CD4-positive, alpha-beta T cell treated with Interleukin-6 for 4 hours (primary cell): ENCODE measurements around the gene SLC41A2.
"Not testable (repeated sequence)": the region's sequence is repeated elsewhere in the genome, so short reads cannot be mapped to it uniquely, and the experiment has no call there.

Source experiments
- DNase-seq: peaks from one replicate; pipeline ENCODE4 v3.0.0-alpha.2; 2020; ENCODE audit warnings: mixed read lengths

Gene SLC41A2, protein sequence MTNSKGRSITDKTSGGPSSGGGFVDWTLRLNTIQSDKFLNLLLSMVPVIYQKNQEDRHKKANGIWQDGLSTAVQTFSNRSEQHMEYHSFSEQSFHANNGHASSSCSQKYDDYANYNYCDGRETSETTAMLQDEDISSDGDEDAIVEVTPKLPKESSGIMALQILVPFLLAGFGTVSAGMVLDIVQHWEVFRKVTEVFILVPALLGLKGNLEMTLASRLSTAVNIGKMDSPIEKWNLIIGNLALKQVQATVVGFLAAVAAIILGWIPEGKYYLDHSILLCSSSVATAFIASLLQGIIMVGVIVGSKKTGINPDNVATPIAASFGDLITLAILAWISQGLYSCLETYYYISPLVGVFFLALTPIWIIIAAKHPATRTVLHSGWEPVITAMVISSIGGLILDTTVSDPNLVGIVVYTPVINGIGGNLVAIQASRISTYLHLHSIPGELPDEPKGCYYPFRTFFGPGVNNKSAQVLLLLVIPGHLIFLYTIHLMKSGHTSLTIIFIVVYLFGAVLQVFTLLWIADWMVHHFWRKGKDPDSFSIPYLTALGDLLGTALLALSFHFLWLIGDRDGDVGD

DNA sequence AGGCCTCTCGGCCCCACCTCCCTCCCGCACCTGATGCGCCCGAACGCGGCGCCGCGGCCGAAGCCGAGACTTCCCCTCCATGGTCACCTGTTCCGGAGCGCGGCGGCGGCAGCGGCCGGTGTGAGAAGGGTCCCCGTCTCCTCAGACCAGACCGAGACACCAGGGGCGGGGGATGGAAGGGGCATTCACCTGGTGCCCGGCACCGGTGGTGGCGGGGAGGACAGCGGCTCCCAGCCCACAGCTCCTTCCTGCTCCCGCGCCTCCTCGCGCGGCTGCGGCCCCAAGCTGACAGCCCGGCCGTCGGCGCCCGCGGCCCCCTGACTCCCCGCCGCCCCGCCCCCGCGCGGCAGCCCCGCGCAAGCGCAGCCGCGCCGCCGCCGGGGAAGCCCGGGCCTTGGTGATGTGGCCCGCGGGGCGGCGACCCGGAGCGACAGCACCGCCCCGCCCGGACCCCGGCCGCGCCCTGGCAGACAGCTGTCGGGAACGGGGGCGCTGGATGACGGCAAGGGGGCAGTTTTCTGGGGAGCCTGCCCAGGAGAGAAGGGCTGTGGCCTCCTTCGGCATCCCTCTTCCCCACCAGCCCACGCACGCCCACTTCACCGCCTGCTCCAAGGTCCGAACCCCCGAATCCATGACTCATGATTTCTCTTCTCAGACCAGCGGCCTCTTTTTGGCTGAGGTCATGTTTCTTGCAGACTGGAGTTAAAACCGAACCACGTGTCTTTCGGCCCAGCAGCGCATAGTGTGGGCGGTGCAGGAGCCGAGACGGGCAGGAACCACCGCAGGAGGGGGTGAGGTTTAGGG, at the start of gene SLC41A2:
Gene SLC41A2 (minus strand): TSS at position 290 of the 804 bp plus-strand sequence. CDS start 29,763 bp downstream, outside the sequence.
- DNase-seq = peak; percentile 84

DNA sequence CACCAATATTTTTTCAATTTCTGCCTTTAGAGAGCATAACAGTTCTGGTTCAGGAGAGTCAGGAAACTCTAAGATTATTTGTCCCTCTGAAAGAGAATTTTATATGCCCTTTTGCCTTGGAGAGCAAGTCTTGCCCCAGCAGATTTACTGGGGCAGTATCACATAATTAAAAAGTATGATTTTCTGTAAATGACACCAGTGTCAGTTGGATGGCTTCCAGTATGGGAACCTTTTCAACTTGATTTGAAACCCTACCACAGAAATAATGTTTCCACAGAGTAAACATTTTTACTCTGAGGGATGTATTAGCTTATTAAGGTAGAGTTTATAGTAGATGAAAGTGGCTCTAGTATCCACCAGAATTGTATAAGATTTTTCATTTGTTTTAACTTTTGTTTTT, 43.4 kb upstream of the SLC41A2 start:
- DNase-seq = no peak

DNA sequence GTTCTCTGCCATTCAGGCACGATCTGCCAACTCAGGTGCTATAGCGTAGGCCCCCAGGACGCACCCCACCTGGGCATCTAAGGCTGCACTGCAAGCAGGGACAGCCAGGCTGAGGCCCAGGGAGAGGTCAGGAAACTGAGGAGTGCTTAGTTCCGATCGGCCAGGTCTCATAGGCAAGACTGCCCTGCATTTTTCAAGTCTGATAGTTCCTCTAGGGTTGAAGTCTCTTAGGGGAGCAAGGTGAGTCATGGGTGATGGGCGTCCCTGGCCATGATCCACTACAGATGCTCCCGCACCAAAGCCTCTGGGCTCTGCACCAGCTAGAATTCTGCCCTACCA, 41.2 kb upstream of the SLC41A2 start:
- DNase-seq = no peak

DNA sequence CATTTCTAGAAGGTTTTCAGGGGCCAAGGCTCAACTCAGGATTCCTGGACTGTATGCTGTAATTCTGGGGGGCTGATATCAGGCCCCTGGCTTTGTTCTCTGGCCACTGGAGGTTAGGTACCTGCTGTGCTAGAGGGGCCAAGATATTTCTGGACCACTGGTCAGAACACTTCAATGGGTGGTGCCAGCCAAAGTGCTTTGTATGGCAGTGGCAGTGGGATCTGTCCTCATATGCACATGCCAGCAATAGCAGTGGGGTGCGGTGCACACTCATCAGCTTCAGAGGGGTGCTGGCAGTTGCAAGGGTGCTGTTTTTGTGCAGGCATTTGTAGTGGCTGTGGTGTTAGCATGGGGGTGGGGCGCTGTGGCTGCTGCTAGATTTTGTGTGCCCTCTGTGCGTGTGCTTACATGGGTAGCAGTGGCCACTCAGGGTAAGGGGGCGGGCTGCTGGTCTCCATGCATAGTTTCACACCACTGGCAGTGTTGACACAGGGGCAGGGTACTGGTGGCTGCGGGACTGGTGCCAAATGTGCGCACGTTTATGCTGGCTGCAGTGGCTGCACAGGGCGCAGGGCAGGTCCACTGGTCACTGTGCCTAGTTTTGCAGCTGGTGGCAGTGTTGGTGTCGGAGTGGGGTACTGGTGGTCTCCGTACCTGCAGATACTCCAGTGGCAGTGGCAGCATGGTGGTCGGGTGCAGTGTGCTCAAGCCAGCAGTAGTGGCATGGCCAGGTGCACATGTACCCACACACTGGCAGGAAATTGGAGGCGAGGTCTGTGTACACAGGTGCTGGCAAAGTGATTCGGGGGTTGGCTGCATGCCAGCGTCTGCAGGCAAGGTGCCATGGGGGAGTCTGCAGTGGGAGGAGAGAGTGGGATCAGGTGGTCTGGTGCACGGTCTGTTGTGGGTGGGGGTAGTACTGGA, 40.6 kb upstream of the SLC41A2 start:
- no peak for DNase-seq

DNA sequence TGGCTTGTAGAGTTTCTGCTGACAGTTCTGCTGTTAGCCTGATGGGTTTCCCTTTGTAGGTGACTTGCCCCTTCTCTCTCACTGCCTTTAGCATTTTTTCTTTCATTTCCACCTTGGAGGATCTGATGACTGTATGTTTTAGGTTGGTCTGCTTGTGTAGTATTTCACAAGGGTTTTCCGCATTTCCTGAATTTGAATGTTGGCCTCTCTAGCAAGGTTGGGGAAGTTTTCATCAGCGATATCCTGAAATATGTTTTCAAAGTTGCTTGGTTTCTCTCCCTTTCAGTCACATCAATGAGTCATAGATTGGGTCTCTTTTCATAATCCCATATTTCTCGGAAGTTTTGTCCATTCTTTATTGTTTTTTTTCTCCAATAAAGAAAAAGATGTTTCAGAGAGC, 39.5 kb upstream of the SLC41A2 start:
- DNase-seq = no peak

DNA sequence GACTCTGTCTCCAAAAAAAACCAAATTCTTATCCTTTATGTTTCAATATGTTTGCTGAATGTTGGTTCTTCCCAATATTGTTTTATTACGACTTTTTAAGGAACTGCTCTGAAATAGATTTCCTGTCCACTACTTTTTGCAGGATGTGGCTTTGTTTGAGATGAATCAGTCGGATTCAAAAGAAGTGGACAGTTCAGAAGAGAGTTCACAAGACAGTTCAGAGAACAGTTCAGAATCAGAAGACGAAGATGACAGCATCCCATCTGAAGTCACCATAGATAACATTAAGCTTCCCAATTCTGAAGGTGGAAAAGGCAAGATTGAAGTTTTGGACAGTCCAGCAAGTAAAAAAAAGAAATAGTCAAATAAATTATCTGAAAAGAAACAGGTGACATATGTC, 36.2 kb upstream of the SLC41A2 start:
- DNase-seq = no peak

DNA sequence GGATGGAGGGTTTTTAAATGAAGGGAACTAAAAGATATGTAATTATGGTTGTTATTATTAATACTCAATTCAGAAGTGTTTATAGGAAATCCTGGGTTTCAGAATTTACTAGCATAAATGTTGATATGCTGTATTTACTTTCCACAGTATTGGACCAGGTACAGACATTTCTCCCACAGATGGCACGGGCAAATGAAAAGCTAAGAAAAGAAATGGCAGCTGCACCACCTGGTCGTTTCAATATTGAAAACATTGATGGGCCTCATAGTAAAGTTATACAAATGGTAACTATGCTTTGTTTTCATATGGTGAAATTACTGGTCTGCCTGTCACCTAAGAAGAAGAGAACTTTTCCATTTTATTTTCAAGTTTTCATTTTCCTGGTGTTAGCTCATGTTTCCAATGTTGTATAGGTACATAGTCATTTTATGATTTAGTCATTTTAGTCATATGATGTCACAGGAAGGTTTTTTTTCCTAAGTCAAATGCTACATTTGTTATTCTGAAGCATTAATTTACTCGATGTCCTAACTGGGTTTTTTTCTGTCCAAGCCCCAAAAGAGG, 33.6 kb upstream of the SLC41A2 start:
- no peak for DNase-seq

DNA sequence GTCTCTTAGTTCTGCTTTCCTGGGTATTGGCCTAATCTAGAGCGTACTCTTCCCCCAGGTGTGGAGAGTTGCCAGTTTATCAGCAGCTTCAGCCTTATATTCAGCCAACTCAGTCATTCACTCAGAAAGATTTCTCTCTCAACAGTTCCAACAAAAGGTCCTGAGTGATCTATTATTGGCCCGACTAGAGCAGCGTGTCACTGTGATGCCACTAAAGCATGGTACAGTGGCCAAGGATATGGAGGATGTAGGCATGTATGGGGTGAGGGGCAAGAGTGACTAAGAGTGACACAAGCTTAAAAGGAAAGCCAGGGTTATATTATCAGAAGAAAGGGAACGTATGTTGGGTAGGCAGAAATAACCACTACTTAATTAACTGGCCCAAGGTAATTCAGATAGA, 32.9 kb upstream of the SLC41A2 start:
- no peak for DNase-seq

DNA sequence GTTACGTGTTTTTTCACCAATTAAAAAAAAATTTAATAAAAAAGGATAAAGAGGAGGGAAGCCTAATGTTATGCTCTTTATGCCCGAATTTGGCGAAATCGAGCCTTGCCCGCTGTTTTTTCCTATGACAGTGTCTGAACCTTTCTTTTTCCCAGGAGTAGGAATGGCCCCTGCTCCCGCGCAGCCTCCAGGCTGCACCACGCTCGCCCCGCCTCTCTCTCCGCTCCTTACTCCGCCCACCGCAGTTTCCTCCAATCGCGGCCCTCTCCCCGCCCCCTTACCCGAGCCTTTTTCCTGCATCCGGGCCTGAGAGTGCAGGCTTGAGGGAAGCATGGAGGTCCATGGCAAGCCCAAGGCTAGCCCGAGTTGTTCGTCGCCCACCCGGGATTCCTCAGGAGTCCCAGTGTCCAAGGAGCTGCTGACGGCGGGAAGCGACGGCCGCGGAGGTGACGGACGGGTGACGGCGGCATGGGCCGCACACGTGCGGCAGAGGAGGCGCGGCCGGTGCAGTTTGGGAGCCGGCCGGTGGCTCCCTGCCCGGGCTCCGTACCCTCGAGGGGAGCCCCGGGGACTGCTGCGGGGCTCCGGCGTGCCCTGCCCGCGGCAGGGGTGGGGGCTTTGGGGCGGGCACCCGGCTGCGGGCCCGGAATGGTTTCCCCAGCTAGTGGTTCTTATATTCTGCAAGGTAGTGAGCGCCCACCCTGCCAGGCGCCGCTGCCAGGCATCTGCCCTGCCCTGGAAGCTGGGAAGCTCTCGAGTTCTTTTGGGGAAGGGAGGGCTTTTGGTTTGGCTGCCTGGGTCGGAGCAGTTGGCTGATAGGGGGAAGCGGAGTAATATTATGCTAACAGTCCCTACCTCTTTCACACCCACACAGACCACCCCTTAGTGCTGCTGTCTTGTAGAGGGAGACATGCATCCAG, 28.2 kb upstream of the SLC41A2 start, which contains the start of gene NOPCHAP1:
Gene NOPCHAP1 (plus strand): TSS at position 295 of the 920 bp plus-strand sequence. CDS start 37 bp downstream, at position 332.
- DNase-seq = peak; percentile 90

DNA sequence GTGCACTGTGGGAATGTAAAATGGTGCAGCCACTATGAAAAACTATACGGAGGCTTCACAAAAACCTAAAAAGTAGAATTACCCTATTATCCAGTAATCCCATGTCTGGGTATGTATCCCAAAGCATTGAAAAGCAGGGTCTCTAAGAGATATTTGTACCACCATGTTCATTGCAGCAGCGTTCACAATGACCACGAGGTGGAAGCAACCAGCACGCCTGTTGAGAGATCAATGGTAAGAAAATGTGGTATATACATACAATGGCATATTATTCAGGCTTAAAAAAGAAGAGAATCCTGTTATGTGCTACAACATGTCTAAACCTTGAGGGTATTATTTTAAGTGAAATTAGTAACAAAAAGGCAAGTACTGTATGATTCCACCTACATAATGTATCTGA, 27.1 kb upstream of the SLC41A2 start:
- no peak for DNase-seq

DNA sequence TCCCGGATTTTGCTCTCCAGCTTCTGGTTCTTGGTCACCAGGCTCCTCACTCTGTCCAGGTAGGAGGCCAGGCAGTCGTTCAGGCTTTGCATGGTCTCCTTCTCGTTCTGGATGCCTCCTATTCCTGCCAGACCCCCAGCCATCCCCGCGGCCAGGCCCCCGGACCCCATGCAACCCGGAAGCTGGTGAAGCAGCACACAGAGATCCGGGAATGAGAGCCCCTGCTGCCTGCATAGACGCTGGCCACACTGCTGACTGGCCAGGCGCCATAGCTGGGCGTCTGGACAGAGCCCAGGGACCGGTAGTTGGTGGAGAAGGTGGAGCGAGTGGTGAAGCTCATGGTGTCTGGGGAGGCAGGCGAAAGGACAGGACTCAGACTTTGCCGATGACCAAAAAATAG, 19.6 kb upstream of the SLC41A2 start:
- not testable (repeated sequence) for DNase-seq

DNA sequence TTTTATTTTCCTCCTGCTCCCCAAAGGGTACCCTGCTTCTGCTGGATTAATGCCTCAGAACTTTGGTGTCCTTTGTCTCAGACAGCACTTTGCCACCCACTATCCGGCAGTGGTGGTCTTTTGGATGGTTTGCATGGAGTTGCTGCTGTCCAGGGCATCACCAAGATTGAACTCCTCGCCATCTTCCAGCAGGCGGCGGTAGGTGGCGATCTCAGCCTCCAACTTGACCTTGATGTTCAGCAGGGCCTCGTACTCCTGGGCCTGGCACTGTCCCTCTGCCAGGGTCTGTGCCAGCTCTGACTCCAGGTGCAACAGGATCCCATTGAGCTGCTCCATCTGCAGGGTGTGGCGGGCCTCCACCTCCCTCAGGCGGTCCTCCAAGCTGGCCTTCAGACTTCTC, 18.6 kb upstream of the SLC41A2 start:
- no peak for DNase-seq

DNA sequence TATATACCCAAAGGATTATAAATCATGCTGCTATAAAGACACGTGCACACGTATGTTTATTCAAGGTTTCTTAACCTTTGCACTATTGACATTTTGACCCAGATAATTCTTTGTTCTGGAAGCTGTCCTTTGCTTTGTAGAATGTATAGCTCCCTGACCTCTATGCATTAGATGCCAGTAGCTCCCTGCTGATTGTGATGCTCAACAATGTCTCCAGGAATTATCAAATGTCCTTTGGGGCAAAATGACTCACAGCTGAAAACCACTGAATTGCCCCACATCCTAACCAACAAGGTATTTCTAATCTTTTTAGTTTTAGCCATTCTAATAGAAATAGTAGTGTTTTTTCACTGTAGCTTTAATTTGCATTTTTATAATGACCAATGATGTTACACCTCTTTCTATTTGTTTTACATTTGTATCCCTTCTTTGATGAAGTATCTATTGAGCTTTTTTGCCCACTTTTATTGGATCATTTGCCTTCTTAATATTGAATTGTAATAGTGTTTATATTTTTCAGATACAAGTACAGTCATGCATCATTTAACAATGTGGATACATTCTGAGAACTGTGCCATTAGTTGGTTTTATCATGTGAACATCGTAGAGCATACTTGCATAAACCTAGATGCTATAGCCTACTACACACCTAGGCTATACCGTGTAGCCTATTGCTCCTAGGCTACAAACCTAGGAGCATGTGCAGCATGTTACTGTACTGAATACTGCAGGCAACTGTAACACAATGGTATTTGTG, 17.7 kb upstream of the SLC41A2 start:
- DNase-seq = no peak

DNA sequence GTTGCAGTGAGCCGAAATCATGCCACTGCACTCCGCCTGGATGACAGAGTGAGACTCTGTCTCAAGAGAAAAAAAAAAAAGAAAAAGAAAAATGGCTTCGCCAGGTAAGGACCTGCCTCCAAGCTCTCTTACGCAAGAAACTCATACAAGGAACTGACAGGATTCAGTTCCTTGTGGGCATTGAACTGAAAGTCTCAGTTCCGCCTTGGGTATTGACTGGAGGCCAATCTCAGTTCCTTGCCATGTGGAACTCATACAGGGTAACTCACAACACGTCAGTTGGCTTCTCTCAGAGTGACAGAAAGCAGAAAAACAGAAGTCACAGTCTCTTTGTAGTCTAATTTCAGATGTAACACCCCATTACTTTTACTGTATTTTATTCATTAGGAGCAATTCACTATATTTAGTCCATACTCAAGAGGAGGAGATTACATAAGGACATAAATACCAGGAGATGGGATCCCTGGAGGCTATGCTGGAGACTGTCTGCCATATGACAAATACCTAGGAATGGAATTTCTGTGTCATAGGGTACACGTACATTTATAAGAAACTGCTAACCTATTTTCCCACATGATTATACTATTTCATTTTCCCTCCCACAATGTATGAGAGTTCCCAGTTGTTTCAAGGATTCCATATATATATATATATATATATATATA, 16.7 kb upstream of the SLC41A2 start:
- DNase-seq = no peak

DNA sequence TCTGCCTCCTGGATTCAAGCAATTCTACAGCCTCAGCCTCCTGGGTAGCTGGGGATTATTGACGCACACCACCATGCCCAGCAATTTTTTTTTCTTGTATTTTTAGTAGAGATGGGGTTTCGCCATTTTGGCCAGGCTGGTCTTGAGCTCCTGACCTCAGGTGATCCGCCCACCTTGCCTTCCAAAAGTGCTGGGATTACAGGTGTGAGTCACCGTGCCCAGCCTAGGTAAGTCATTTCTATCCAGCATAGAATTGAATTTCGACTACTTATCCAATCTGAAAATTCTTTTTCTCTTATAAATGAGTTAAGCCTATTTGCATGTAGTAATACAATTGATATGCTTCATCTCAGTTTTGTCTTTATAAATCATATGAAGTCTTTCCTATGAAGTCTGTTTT, 15.2 kb upstream of the SLC41A2 start:
- DNase-seq = no peak

DNA sequence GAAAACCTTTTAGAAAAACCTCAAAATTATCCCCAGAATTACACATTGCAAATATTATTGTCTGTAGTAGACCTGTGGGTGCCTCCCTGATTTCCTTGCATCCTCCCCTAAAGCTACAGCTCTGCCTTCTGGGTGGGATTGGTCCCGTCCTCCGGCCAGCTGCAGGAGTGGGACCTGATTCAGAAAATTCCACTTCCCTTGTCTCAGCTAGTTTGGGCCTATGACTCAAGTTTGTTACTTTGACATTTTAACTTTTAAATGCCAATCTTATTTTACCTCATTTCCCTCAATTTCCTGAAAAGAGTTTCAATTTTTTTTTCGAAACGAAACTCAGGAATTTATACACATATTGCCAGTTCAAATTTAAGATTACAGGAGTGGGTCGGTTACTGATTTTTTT, 13.2 kb upstream of the SLC41A2 start:
- no peak for DNase-seq

DNA sequence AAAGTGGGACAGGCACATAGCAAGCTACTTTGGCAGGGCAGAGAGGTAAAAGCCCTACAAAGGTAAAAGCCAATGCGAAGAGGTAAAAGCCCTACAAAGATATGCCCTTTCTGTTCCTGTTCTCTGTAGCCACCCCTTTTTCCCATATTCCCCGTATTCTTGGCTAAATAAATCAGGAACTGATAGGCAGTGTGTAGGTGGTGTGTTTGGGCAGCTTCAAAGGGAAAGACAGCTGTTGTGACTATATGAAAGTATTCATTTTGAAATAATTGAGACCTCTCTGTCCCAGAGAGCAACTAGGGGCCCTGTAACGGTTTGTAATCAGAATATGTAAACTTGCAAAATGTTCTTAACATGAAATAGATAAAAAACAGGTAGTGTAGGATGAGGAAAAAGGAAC, 11.3 kb upstream of the SLC41A2 start:
- no peak for DNase-seq

DNA sequence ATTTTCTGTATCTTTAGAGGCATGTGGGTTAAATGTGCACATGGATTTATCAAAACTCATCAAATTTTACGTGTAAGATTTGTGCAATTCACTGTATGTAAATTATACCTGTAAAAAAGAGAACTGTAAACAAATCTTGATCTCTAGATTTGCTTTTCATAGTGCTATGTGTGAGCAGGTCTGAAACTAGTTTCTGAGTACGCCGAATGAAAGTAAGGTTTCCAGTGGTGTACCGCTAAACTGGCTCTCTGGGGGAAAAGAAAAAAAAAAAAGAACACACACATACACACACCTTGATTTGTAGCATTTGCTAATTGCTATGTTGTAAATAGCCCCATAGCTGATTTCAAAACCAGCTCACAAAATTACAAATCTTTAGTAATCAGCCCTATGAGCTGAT, 8.6 kb upstream of the SLC41A2 start:
- DNase-seq = no peak

DNA sequence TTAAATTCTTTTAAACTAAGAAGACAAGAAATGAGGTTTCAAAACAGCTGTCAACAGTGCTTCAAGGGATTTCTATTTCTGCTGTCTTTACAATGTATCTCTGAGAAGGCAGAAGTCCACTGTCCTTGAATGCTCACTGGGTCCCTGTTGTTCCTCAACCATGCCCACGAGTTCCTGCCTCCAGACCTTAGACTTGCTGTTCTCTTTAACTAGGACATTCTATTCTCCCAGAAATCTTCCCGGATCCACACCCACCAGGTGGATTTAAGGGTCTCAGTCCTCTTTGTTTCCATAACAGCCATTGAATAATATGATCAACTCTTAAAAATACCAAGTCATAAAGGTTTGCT, 6.7 kb upstream of the SLC41A2 start:
- no peak for DNase-seq
